ENCODE data around the gene TMX3. TPM values are rescaled to one million over a fixed set of nuclear protein-coding genes. Genes with fewer than 3 reads are reported as not detected.

Gene TMX3
- total RNA-seq, 1 experiment from 2014 or later: 37.4 TPM

- H3K4me3 ChIP-seq (ENCODE audit: low read depth in 2 of 2, low read length in 2 of 2): no peak overlapping the region
- H3K36me3 ChIP-seq (ENCODE audit: control insufficient read depth, insufficient read depth, low read length): peaks cover 8% of the 10 kb centered on the region
- ATAC-seq (no peak), DNase-seq (ENCODE audit: low read depth, low spot score) (no peak)
- no peaks in the 10 kb centered on the region for H3K4me1 ChIP-seq (ENCODE audit: control insufficient read depth, insufficient read depth, low read length)
- TF ChIP-seq SIN3A (IDR thresholded peaks at IDR 0.05; ENCODE audit: borderline replicate concordance, insufficient read depth, low read depth, low read length): no peak
- no peak for TF ChIP-seq POLR2AphosphoS5 (IDR thresholded peaks at IDR 0.05; ENCODE audit: low read depth, low read length)
- in situ Hi-C loops (cut with HindIII; ENCODE audit: low pct_unique_long_range_greater_than_20kb, low sequenced_read_pairs): no loop called here
- CTCF ChIA-PET: no interaction called here
- POLR2A ChIA-PET: no interaction called here
- H3K9me3 ChIP-seq (ENCODE audit: control insufficient read depth, insufficient read depth, low read depth, low read length): no peaks in the 10 kb centered on the region
- intact Hi-C loops (cut with micrococcal nuclease; ENCODE audit: unreplicated experiment): no loop called here
- no TSS peak for BruUV-seq (replicated peaks)
- H3K27me3 ChIP-seq (ENCODE audit: control insufficient read depth, insufficient read depth, low read length): no peaks in the 10 kb centered on the region
- no peak overlapping the region for H3K27ac ChIP-seq (ENCODE audit: low read length)
These were observed 11.6 kb downstream of the TMX3 start for GRCh38 chr18:68703326-68703725.

GRCh38 chr18:68701353-68701752, 13.6 kb downstream of the TMX3 start:
- Histone ChIP-seq H3K27me3 (ENCODE audit: control insufficient read depth, insufficient read depth, low read length) (no peaks in the 10 kb centered on the region), H3K27ac (ENCODE audit: low read length) (no peak overlapping the region), H3K9me3 (ENCODE audit: control insufficient read depth, insufficient read depth, low read depth, low read length) (no peaks in the 10 kb centered on the region), H3K36me3 (ENCODE audit: control insufficient read depth, insufficient read depth, low read length) (peaks cover 7% of the 10 kb centered on the region; the same call in 1 of the 2 replicates), H3K4me1 (ENCODE audit: control insufficient read depth, insufficient read depth, low read length) (no peaks in the 10 kb centered on the region), H3K4me3 (ENCODE audit: low read depth in 2 of 2, low read length in 2 of 2) (no peak overlapping the region)
- in situ Hi-C loops (cut with HindIII; ENCODE audit: low pct_unique_long_range_greater_than_20kb, low sequenced_read_pairs) (no loop called here), intact Hi-C loops (cut with micrococcal nuclease; ENCODE audit: unreplicated experiment) (no loop called here)
- TF ChIP-seq REST (IDR thresholded peaks at IDR 0.05; ENCODE audit: insufficient read depth in 1 of 2, low read depth in 2 of 2, low read length in 1 of 2) (no peak), POLR2AphosphoS5 (IDR thresholded peaks at IDR 0.05; ENCODE audit: low read depth, low read length) (no peak), SIN3A (IDR thresholded peaks at IDR 0.05; ENCODE audit: borderline replicate concordance, insufficient read depth, low read depth, low read length) (no peak), CTCF (IDR thresholded peaks at IDR 0.05) (no peak), TCF7L2 (IDR thresholded peaks at IDR 0.05; ENCODE audit: low read depth, low read length) (no peak)
- CTCF ChIA-PET: no interaction called here
- DNase-seq (ENCODE audit: low read depth, low spot score) (no peak), ATAC-seq (no peak)
- BruUV-seq (replicated peaks): no TSS peak
- POLR2A ChIA-PET: no interaction called here

- ATAC-seq (no peak), DNase-seq (ENCODE audit: low read depth, low spot score) (no peak)
- POLR2A ChIA-PET: no interaction called here
- in situ Hi-C loops (cut with HindIII; ENCODE audit: low pct_unique_long_range_greater_than_20kb, low sequenced_read_pairs) (no loop called here), intact Hi-C loops (cut with micrococcal nuclease; ENCODE audit: unreplicated experiment) (no loop called here)
- CTCF ChIA-PET: no interaction called here
- no peaks in the 10 kb centered on the region for H3K4me1 ChIP-seq (ENCODE audit: control insufficient read depth, insufficient read depth, low read length)
- no peak for TF ChIP-seq TCF7L2 (IDR thresholded peaks at IDR 0.05; ENCODE audit: low read depth, low read length)
- TF ChIP-seq REST (IDR thresholded peaks at IDR 0.05; ENCODE audit: insufficient read depth in 1 of 2, low read depth in 2 of 2, low read length in 1 of 2): no peak
- no peak for TF ChIP-seq CTCF (IDR thresholded peaks at IDR 0.05)
- TF ChIP-seq POLR2AphosphoS5 (IDR thresholded peaks at IDR 0.05; ENCODE audit: low read depth, low read length): no peak
- no peak for TF ChIP-seq SIN3A (IDR thresholded peaks at IDR 0.05; ENCODE audit: borderline replicate concordance, insufficient read depth, low read depth, low read length)
- no peaks in the 10 kb centered on the region for H3K27me3 ChIP-seq (ENCODE audit: control insufficient read depth, insufficient read depth, low read length)
- H3K27ac ChIP-seq (ENCODE audit: low read length): no peak overlapping the region
- no peaks in the 10 kb centered on the region for H3K9me3 ChIP-seq (ENCODE audit: control insufficient read depth, insufficient read depth, low read depth, low read length)
- BruUV-seq (replicated peaks): no TSS peak
- no peak overlapping the region for H3K4me3 ChIP-seq (ENCODE audit: low read depth in 2 of 2, low read length in 2 of 2)
- H3K36me3 ChIP-seq (ENCODE audit: control insufficient read depth, insufficient read depth, low read length): peaks cover 5% of the 10 kb centered on the region; the same call in 1 of the 2 replicates
These were observed 15.9 kb downstream of the TMX3 start for GRCh38 chr18:68699043-68699442.

Measured in Panc1 (cell line).